Measurements from ENCODE around the gene TRAPPC3. TPM values are rescaled to one million over a fixed set of nuclear protein-coding genes. Genes with fewer than 3 reads are reported as not detected.
A peak's percentile ranks its signal among the peaks of the same experiment; 100 is the strongest.

Gene TRAPPC3
- total and polyA plus RNA-seq, 9 of the 15 experiments (the other 6 are each of a cell fraction or from before 2014, with no cell fraction given) = 20.6 to 141 (median 112) TPM

- BruUV-seq (replicated peaks) = no TSS peak
- in situ Hi-C loops (cut with MboI) = no loop called here
- no peak for ATAC-seq
- no peaks in the 10 kb centered on the region; the same call in 1 of the 2 replicates for H4K20me1 ChIP-seq (replicated peaks; ENCODE audit: control insufficient read depth, insufficient read depth, low read length)
- no peak overlapping the region for H3K4me3 ChIP-seq
- TF ChIP-seq CTCFL (IDR thresholded peaks at IDR 0.05; ENCODE audit: borderline replicate concordance, insufficient read depth, low read depth, low read length, poor library complexity, severe bottlenecking) = no peak
- TF ChIP-seq ZNF280B (CRISPR knock-in tag; IDR thresholded peaks at IDR 0.05) = no peak
- TF ChIP-seq ZFP36 (IDR thresholded peaks at IDR 0.05; ENCODE audit: low read depth, low read length, partially characterized antibody) = peak; percentile 84
- TF ChIP-seq ID3 (CRISPR knock-in tag; IDR thresholded peaks at IDR 0.05) = no peak
- no peak for TF ChIP-seq ID3 (tag; IDR thresholded peaks at IDR 0.05)
- no peak for TF ChIP-seq NFYB (IDR thresholded peaks at IDR 0.05; ENCODE audit: extremely low read depth, insufficient read length)
- peak; percentile 23; the same call in 1 of the 2 replicates for TF ChIP-seq USF1 (CRISPR knock-in tag; IDR thresholded peaks at IDR 0.05)
- TF ChIP-seq TAF7 (tag; IDR thresholded peaks at IDR 0.05) = no peak
- TF ChIP-seq CBX8 (IDR thresholded peaks at IDR 0.05; ENCODE audit: borderline replicate concordance, extremely low read depth, low read depth, low read length, poor library complexity, severe bottlenecking) = no peak
- FAIRE-seq = no peak
- intact Hi-C loops (cut with micrococcal nuclease) = no loop called here
- H3K4me1 ChIP-seq (replicated peaks in 1 of 2; ENCODE audit: control insufficient read depth in 2 of 2, insufficient read depth in 2 of 2, low read length in 2 of 2) = peaks cover 0 to 20% of the 10 kb centered on the region in 2 experiments; a peak in 3 of 5 replicates
- no peaks in the 10 kb centered on the region for H3K79me2 ChIP-seq (ENCODE audit: control insufficient read depth, insufficient read depth, low read length)
- ChIA-PET CTCF (ENCODE audit: low intra/inter-chr PET ratio) (no interaction called here), POLR2A (interaction anchor here (0.8 to 1.3 kb wide), 4 partner anchors 18 to 274 kb away, joined by 3 to 5 read pairs (median 4); no protein-coding TSS in a partner anchor)
- H3K4me2 ChIP-seq (ENCODE audit: insufficient read depth, low read length) = no peak overlapping the region
- H2AFZ ChIP-seq (ENCODE audit: low read depth, low read length) = 0 out of 2 replicates have a peak overlapping the region, but pooled peaks have one; percentile 21
- H3K9ac ChIP-seq (ENCODE audit: insufficient read depth in 1 of 2, low read depth in 2 of 2, low read length in 2 of 2) = 0 out of 4 replicates have a peak overlapping the region, but pooled peaks of 1 of the 2 experiments have one; percentile 42
- H3K9me3 ChIP-seq (replicated peaks; ENCODE audit: control insufficient read depth, insufficient read depth, low read depth, low read length) = no peaks in the 10 kb centered on the region
- no peak for DNase-seq (ENCODE audit: extremely low read depth in 1 of 4, low spot score in 3 of 4)
- H3K36me3 ChIP-seq (ENCODE audit: control insufficient read depth, insufficient read depth, low read length) = no peaks in the 10 kb centered on the region
- 37% methylated on average over 9 of the region's 9 CpGs for WGBS (ENCODE audit: insufficient coverage, low coverage, missing lambda C conversion rate)
- H3K27ac ChIP-seq (ENCODE audit: extremely low read depth, low read depth, low read length) = no peak overlapping the region
- no peaks in the 10 kb centered on the region for H3K27me3 ChIP-seq (ENCODE audit: control insufficient read depth in 2 of 2, insufficient read depth in 2 of 2, low read length in 2 of 2)
- no peaks in the 10 kb centered on the region for H3K9me1 ChIP-seq (ENCODE audit: control insufficient read depth, insufficient read depth, low read length)
Observed at GRCh38 chr1:36112823-36113222, 36.5 kb downstream of the TRAPPC3 start.

All from K562 (cell line).